GM23338 (cell line): ENCODE results near the gene CAMTA1. TPM values are rescaled to one million over a fixed set of nuclear protein-coding genes. Genes with fewer than 3 reads are reported as not detected.

Experiments
- ATAC-seq: fragments of 200-7000 bp; cut with Tn5 transposase; 3 replicates; pipeline ENCODE4 v1.9.1; 2020
- DNase-seq: peaks from one replicate; pipeline ENCODE4 v3.0.0-alpha.2; 2015; ENCODE audit warnings: low spot score
- H2AFZ ChIP-seq: fragments of 200-600 bp; sonication (generic); 2 replicates; pipeline ENCODE4 v1.8.0; 2016; ENCODE audit warnings: antibody characterized with exemption, mild to moderate bottlenecking, moderate library complexity
- H3F3A ChIP-seq: fragments of 200-600 bp; sonication (generic); replicated peaks from 2 replicates; pipeline ENCODE4 v1.8.0; 2017; ENCODE audit warnings: antibody characterized with exemption, mixed run types, low read depth
- H3K27ac ChIP-seq: fragments of 200-600 bp; sonication (generic); 2 replicates; pipeline ENCODE4 v1.6.1; 2016; ENCODE audit warnings: low read depth
- H3K27me3 ChIP-seq: fragments of 200-600 bp; sonication (generic); 2 replicates; pipeline ENCODE4 v1.8.0; 2016; ENCODE audit warnings: mild to moderate bottlenecking, mixed run types, moderate library complexity; ENCODE audit not compliant: insufficient read depth
- H3K36me3 ChIP-seq: fragments of 200-600 bp; sonication (generic); 2 replicates; pipeline ENCODE4 v1.8.0; 2016; ENCODE audit warnings: mild to moderate bottlenecking; ENCODE audit not compliant: insufficient read depth
- H3K4me1 ChIP-seq: fragments of 200-600 bp; sonication (generic); 2 replicates; pipeline ENCODE4 v1.8.0; 2016; ENCODE audit warnings: mild to moderate bottlenecking, moderate library complexity; ENCODE audit not compliant: insufficient read depth
- H3K4me2 ChIP-seq: fragments of 200-600 bp; sonication (generic); 2 replicates; pipeline ENCODE4 v1.7.1; 2017; ENCODE audit warnings: mixed run types
- H3K4me3 ChIP-seq: fragments of 200-600 bp; sonication (generic); 2 replicates; pipeline ENCODE4 v1.6.1; 2016; ENCODE audit warnings: mixed run types
- H3K79me2 ChIP-seq: fragments of 200-600 bp; sonication (generic); replicated peaks from 2 replicates; pipeline ENCODE4 v1.8.0; 2017; ENCODE audit warnings: mild to moderate bottlenecking; ENCODE audit not compliant: insufficient read depth
- H3K9me2 ChIP-seq: fragments of 200-600 bp; sonication (generic); 2 replicates; pipeline ENCODE4 v1.8.0; 2017; ENCODE audit not compliant: insufficient read depth
- H4K20me1 ChIP-seq: fragments of 200-600 bp; sonication (generic); replicated peaks from 2 replicates; pipeline ENCODE4 v1.8.0; 2017; ENCODE audit warnings: mild to moderate bottlenecking; ENCODE audit not compliant: insufficient read depth
- H3K27ac Mint-ChIP-seq: 2 replicates; pipeline ENCODE4 v1.8.0; 2020; ENCODE audit warnings: inconsistent platforms, mild to moderate bottlenecking, moderate library complexity, mixed read lengths
- H3K27me3 Mint-ChIP-seq: 3 replicates; pipeline ENCODE4 v1.8.0; 2022; ENCODE audit warnings: low read depth, mild to moderate bottlenecking, moderate library complexity, mixed read lengths, inconsistent platforms; ENCODE audit not compliant: insufficient read depth, poor library complexity
- H3K36me3 Mint-ChIP-seq: 3 replicates; pipeline ENCODE4 v1.8.0; 2021; ENCODE audit warnings: low read depth, mild to moderate bottlenecking, inconsistent platforms, moderate library complexity, mixed read lengths
- H3K4me1 Mint-ChIP-seq: 3 replicates; pipeline ENCODE4 v1.8.0; 2020; ENCODE audit warnings: mild to moderate bottlenecking, inconsistent platforms, mixed read lengths
- H3K4me3 Mint-ChIP-seq: 3 replicates; pipeline ENCODE4 v1.8.0; 2021; ENCODE audit warnings: moderate library complexity, mild to moderate bottlenecking, inconsistent platforms, mixed read lengths
- H3K9me3 Mint-ChIP-seq: 3 replicates; pipeline ENCODE4 v1.8.0; 2020; ENCODE audit warnings: moderate library complexity, mild to moderate bottlenecking, inconsistent platforms, mixed read lengths
- CREB1 ChIP-seq: fragments of 250-450 bp; sonication (Bioruptor Pico); IDR thresholded peaks from 2 replicates; pipeline ENCODE4 v1.5.0; 2020; ENCODE audit warnings: low read depth, mild to moderate bottlenecking, moderate library complexity
- ETS1 ChIP-seq: IDR thresholded peaks from 2 replicates; pipeline ENCODE4 v1.6.1; 2016; ENCODE audit warnings: antibody characterized with exemption
- EZH2 ChIP-seq: fragments of 200-600 bp; sonication (generic); IDR thresholded peaks from one replicate; pipeline ENCODE4 v1.8.0; 2017; ENCODE audit warnings: antibody characterized with exemption, mild to moderate bottlenecking, low read depth; ENCODE audit not compliant: unreplicated experiment
- EZH2phosphoT487 ChIP-seq: fragments of 200-600 bp; sonication (generic); IDR thresholded peaks from one replicate; pipeline ENCODE4 v1.8.1; 2018; ENCODE audit warnings: antibody characterized with exemption; ENCODE audit not compliant: unreplicated experiment
- JUNB ChIP-seq: IDR thresholded peaks from one replicate; pipeline ENCODE4 v1.6.1; 2016; ENCODE audit warnings: antibody characterized with exemption; ENCODE audit not compliant: unreplicated experiment
- NANOG ChIP-seq: IDR thresholded peaks from 2 replicates; pipeline ENCODE4 v1.6.1; 2016; ENCODE audit warnings: antibody characterized with exemption, borderline replicate concordance
- POLR2AphosphoS5 ChIP-seq: IDR thresholded peaks from 2 replicates; pipeline ENCODE4 v1.6.1; 2016; ENCODE audit warnings: antibody characterized with exemption, low read depth
- REST ChIP-seq: IDR thresholded peaks from one replicate; pipeline ENCODE4 v1.6.1; 2018; ENCODE audit warnings: antibody characterized with exemption; ENCODE audit not compliant: unreplicated experiment
- STAT1 ChIP-seq: IDR thresholded peaks from one replicate; pipeline ENCODE4 v1.6.1; 2016; ENCODE audit warnings: antibody characterized with exemption; ENCODE audit not compliant: unreplicated experiment
- ZNF114 ChIP-seq: fragments of 250-450 bp; sonication (Bioruptor Pico); IDR thresholded peaks from 2 replicates; pipeline ENCODE4 v1.5.0; 2020; ENCODE audit warnings: mild to moderate bottlenecking, moderate library complexity
- ZNF331 ChIP-seq: fragments of 250-450 bp; sonication (Bioruptor Pico); IDR thresholded peaks from 2 replicates; pipeline ENCODE4 v1.5.0; 2020; ENCODE audit warnings: low read depth, mild to moderate bottlenecking, moderate library complexity
- polyA plus RNA-seq: library from polyadenylated mRNA; unstranded; fragments of >200 nt; fragmentation: Nextera tagmentation; extraction: Ambion mirVana; gene quantifications from 2 replicates; pipeline ENCODE4 v1.2.1, GENCODE V29; 2016
- total RNA-seq: library from RNA; depleted of rRNA; stranded (reverse); fragments of >200 nt; shearing (Covaris generic); gene quantifications from 2 replicates; pipeline ENCODE4 v1.2.3, GENCODE V29; 2014
- TF ChIP-seq, protein P1 (sequence below), 2 experiments: fragments of 200-600 bp in 1 of 2; sonication (generic) in 1 of 2; conservative IDR thresholded peaks; 2 replicates each; pipeline versions ENCODE4 v1.5.1 to v1.6.1; 2016 to 2017; ENCODE audit warnings: antibody characterized with exemption in 2 of 2, low read depth in 2 of 2, mild to moderate bottlenecking in 2 of 2, moderate library complexity in 1 of 2

CAMTA1 gene
- total and polyA plus RNA-seq, 2 experiments from 2014 or later, result 115 to 519 TPM

DNA sequence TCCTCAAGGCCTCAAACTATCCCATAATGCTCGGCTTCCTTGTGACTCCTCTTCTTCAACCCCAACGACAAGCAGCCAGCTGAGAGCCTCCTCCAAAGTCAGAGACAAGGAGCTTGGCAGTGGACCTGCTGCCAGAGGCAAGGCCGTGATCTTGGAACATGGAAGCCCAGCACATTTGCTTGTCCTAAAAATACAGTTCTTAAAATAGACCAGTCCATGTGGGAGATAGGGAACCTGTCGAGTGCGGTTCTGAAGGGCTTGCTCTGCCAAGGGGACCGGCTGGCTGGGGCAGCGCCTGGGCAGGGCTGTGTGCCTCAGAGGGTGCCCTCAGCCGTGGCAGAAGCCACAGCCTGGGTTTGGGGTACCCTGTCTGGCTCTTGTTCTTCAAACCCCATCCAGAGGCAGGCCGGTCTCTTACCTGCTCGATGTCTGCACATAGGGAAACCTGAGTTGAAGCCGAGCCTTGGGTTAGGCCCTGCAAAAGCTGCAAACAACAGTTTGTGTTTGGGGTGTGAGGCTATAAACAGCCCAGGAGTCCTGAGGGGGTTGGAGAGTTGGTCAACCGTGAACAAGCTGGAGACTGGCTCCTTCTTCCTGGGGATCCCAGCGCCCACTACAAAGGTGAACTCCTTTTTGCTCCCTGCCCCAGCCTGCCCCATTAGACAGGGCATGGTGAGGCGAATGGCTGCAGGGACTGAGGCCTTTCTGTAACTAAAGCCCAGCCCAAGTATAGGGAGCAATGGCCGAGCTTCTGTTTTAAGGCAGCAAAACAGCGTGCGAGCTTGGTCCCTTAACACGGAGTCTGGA lies 228.8 kb downstream of the CAMTA1 start:
- no peak for ATAC-seq
- Histone ChIP-seq H3K27ac (no peak overlapping the region), H3K4me2 (no peak overlapping the region), H3F3A (no peaks in the 10 kb centered on the region), H3K36me3 (no peaks in the 10 kb centered on the region), H3K9me2 (no peaks in the 10 kb centered on the region), H3K4me1 (no peaks in the 10 kb centered on the region), H2AFZ (no peak overlapping the region), H3K79me2 (no peaks in the 10 kb centered on the region), H3K27me3 (no peaks in the 10 kb centered on the region), H4K20me1 (no peaks in the 10 kb centered on the region), H3K4me3 (no peak overlapping the region)
- Mint-ChIP-seq H3K27me3 (peaks cover 4% of the 10 kb centered on the region), H3K27ac (no peak overlapping the region), H3K4me1 (0 out of 3 replicates have a peak, but pooled peaks cover 2% of the 10 kb centered on the region), H3K4me3 (no peak overlapping the region), H3K36me3 (no peaks in the 10 kb centered on the region; the same call in 2 of the 3 replicates), H3K9me3 (no peaks in the 10 kb centered on the region)
- no peak for DNase-seq
- no peak for TF ChIP-seq ZNF331 (CRISPR knock-in tag)
- no peak for TF ChIP-seq STAT1
- TF ChIP-seq POLR2AphosphoS5, result no peak
- no peak for TF ChIP-seq EZH2
- TF ChIP-seq EZH2phosphoT487, result no peak
- TF ChIP-seq NANOG, result no peak
- no peak for TF ChIP-seq ETS1
- no peak for TF ChIP-seq ZNF114 (CRISPR knock-in tag)
- TF ChIP-seq JUNB, result no peak
- TF ChIP-seq, protein P1, sequence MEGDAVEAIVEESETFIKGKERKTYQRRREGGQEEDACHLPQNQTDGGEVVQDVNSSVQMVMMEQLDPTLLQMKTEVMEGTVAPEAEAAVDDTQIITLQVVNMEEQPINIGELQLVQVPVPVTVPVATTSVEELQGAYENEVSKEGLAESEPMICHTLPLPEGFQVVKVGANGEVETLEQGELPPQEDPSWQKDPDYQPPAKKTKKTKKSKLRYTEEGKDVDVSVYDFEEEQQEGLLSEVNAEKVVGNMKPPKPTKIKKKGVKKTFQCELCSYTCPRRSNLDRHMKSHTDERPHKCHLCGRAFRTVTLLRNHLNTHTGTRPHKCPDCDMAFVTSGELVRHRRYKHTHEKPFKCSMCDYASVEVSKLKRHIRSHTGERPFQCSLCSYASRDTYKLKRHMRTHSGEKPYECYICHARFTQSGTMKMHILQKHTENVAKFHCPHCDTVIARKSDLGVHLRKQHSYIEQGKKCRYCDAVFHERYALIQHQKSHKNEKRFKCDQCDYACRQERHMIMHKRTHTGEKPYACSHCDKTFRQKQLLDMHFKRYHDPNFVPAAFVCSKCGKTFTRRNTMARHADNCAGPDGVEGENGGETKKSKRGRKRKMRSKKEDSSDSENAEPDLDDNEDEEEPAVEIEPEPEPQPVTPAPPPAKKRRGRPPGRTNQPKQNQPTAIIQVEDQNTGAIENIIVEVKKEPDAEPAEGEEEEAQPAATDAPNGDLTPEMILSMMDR (conservative IDR thresholded peaks at IDR 0.05; ENCODE audit: low read depth in 2 of 2), result no peak

GRCh38 chr1:7014640-7014930 lies 229.3 kb downstream of the CAMTA1 start:
- H3K36me3 Mint-ChIP-seq, result no peaks in the 10 kb centered on the region; the same call in 2 of the 3 replicates
- Histone ChIP-seq H3K4me3 (no peak overlapping the region), H3K36me3 (no peaks in the 10 kb centered on the region), H3K27ac (no peak overlapping the region), H3K9me2 (no peaks in the 10 kb centered on the region), H3K4me1 (no peaks in the 10 kb centered on the region), H4K20me1 (no peaks in the 10 kb centered on the region), H3K4me2 (no peak overlapping the region), H2AFZ (no peak overlapping the region), H3K27me3 (no peaks in the 10 kb centered on the region), H3F3A (no peaks in the 10 kb centered on the region), H3K79me2 (no peaks in the 10 kb centered on the region)
- no peak overlapping the region for H3K27ac Mint-ChIP-seq
- H3K4me1 Mint-ChIP-seq, result 0 out of 3 replicates have a peak, but pooled peaks cover 2% of the 10 kb centered on the region
- peaks cover 4% of the 10 kb centered on the region for H3K27me3 Mint-ChIP-seq
- ATAC-seq, result no peak
- DNase-seq, result no peak
- no peak overlapping the region for H3K4me3 Mint-ChIP-seq
- no peaks in the 10 kb centered on the region for H3K9me3 Mint-ChIP-seq
- TF ChIP-seq ZNF114 (CRISPR knock-in tag) (no peak), JUNB (no peak), ZNF331 (CRISPR knock-in tag) (no peak), EZH2phosphoT487 (no peak), NANOG (no peak), EZH2 (no peak), CREB1 (no peak), ETS1 (no peak), STAT1 (no peak), POLR2AphosphoS5 (no peak), REST (no peak)
